SK-N-MC (cell line): ENCODE data around the gene REC114.

Experiments used
- EZH2 ChIP-seq: fragments of 200-600 bp; sonication (generic); IDR thresholded peaks from one replicate; pipeline ENCODE4 v1.6.1; 2017; ENCODE audit warnings: antibody characterized with exemption
- POLR2AphosphoS5 ChIP-seq: IDR thresholded peaks from 2 replicates; pipeline ENCODE4 v1.6.1; 2012; ENCODE audit warnings: mild to moderate bottlenecking, low read depth, low read length, borderline replicate concordance

DNA sequence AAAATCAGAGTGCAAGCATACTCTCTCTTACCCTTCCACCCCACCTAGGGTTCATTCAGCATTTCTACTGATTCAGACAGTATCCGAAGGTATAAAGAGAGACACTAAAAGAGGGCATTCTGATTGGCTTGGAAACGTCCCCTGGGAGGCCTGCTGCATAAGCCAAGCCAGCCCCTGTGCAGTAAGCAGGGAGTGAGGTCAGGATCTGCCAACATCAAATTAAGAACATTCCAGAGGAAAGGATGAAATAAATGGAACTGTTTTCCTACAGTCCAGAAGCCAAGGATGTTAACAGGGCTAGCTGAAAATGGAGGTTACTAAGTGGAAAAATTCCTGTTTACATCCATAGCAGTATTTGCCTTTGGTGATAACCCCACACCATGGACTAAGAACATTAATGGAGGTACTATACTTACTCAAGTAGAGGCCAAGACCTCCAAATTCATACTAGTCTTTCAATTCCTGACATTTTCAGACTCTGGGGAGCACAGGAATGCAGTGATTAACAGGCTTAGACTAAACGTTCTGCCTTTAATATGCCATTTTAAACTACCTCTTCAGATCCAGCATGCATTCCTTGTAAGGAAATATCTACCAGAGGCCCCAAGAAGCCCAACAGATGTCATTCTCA is 155.7 kb downstream of the REC114 start:
- TF ChIP-seq EZH2 (no peak), POLR2AphosphoS5 (no peak)
